DOHH2 (cell line): Measurements from ENCODE around the gene COL23A1.

Source experiments
- H3F3A ChIP-seq: fragments of 200-600 bp; sonication (generic), shearing (Covaris generic); 2 replicates; pipeline ENCODE4 v1.6.0; 2016; ENCODE audit warnings: antibody characterized with exemption, mild to moderate bottlenecking; ENCODE audit not compliant: control insufficient read depth, insufficient read depth
- H3K27ac ChIP-seq: fragments of 200-600 bp; sonication (generic); 2 replicates; pipeline ENCODE4 v1.5.1; 2014; ENCODE audit warnings: low read depth, mild to moderate bottlenecking, low read length, moderate library complexity
- H3K27me3 ChIP-seq: fragments of 200-600 bp; sonication (generic); 2 replicates; pipeline ENCODE4 v1.6.1; 2014; ENCODE audit warnings: mild to moderate bottlenecking, low read length, mixed read lengths; ENCODE audit not compliant: control insufficient read depth
- H3K36me3 ChIP-seq: fragments of 200-600 bp; sonication (generic); 2 replicates; pipeline ENCODE4 v1.6.1; 2014; ENCODE audit warnings: mild to moderate bottlenecking, low read length, moderate library complexity, mixed read lengths; ENCODE audit not compliant: control insufficient read depth
- H3K4me1 ChIP-seq: fragments of 200-600 bp; sonication (generic); 2 replicates; pipeline ENCODE4 v1.6.1; 2014; ENCODE audit warnings: mild to moderate bottlenecking, low read length, mixed read lengths; ENCODE audit not compliant: control insufficient read depth
- H3K4me2 ChIP-seq: fragments of 200-600 bp; sonication (generic); 2 replicates; pipeline ENCODE4 v1.6.0; 2014; ENCODE audit warnings: mild to moderate bottlenecking, low read length, moderate library complexity
- H3K4me3 ChIP-seq: fragments of 200-600 bp; sonication (generic); 2 replicates; pipeline ENCODE4 v1.5.1; 2014; ENCODE audit warnings: mild to moderate bottlenecking, low read length, mixed read lengths
- H3K79me2 ChIP-seq: fragments of 200-600 bp; sonication (generic); 2 replicates; pipeline ENCODE4 v1.6.1; 2014; ENCODE audit warnings: mild to moderate bottlenecking, low read length, mixed read lengths; ENCODE audit not compliant: control insufficient read depth
- H3K9me2 ChIP-seq: fragments of 200-600 bp; sonication (generic); replicated peaks from 2 replicates; pipeline ENCODE4 v1.6.1; 2014; ENCODE audit warnings: mild to moderate bottlenecking, low read length, mixed read lengths; ENCODE audit not compliant: control insufficient read depth
- H3K9me3 ChIP-seq: fragments of 200-600 bp; sonication (generic); 2 replicates; pipeline ENCODE4 v1.6.1; 2014; ENCODE audit warnings: antibody characterized with exemption, low read length, mixed read lengths; ENCODE audit not compliant: control insufficient read depth, insufficient read depth
- H4K20me1 ChIP-seq: fragments of 200-600 bp; sonication (generic); 2 replicates; pipeline ENCODE4 v1.6.0; 2014; ENCODE audit warnings: low read depth, mild to moderate bottlenecking, antibody characterized with exemption, low read length, moderate library complexity; ENCODE audit not compliant: control insufficient read depth, insufficient read depth
- EZH2phosphoT487 ChIP-seq: fragments of 200-600 bp; sonication (generic); IDR thresholded peaks from 2 replicates; pipeline ENCODE4 v1.6.1; 2017; ENCODE audit warnings: borderline replicate concordance, mild to moderate bottlenecking, antibody characterized with exemption, low read length, moderate library complexity, mixed read lengths
- TF ChIP-seq, protein P1 (sequence below): fragments of 200-600 bp; sonication (generic); IDR thresholded peaks from one replicate; pipeline ENCODE4 v1.5.1; 2014; ENCODE audit warnings: antibody characterized with exemption, mild to moderate bottlenecking, low read depth, low read length; ENCODE audit not compliant: poor library complexity, severe bottlenecking

COL23A1 gene

DNA sequence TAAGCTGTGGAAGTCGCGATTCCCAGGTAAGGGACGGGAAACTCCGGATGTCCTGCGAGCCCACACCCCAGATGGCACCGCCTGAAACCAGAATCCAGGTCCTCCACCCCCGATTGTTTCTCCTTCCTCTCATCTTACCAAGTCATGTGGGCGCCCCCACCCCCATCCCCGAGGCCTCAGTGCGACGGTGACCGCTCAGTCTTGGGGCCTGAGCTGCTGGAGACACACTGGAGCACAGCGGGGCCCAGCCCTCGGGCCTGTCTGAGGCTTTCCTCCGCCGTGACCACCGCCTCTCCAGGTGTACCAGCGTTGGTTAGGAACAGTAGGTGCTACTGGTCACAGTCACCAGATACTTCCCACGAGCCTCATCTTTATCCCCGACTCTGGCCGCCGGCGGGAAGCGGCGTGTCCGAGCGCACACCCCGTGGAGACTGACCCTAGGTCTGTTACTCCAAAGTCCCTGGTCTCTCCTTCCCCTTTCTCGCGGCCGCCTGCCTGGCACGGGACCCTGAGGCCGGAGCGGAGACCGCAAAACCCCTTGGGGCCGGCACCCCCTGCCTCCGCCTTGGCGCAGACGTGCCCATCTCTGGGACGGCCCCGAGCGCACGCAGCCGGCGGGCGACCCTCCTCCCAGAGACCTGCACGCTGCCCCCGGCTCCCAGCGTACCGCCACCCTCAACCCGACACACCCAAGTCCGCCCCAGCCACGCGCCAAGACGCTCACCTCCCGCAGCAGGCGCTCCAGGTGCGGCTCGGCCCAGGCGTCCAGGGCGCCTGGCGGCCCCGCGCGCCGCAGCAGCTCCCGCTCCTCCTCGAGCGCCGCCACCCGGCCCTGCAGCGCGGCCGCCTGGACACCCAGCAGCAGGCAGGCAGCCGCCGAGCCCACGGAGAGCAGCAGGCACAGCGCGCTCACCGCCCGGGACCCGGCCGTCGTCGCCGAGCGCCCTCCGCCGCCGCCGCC is 733 bp downstream of the COL23A1 start:
- no peak overlapping the region for H3K4me2 ChIP-seq
- no peak for TF ChIP-seq EZH2phosphoT487
- TF ChIP-seq, protein P1, sequence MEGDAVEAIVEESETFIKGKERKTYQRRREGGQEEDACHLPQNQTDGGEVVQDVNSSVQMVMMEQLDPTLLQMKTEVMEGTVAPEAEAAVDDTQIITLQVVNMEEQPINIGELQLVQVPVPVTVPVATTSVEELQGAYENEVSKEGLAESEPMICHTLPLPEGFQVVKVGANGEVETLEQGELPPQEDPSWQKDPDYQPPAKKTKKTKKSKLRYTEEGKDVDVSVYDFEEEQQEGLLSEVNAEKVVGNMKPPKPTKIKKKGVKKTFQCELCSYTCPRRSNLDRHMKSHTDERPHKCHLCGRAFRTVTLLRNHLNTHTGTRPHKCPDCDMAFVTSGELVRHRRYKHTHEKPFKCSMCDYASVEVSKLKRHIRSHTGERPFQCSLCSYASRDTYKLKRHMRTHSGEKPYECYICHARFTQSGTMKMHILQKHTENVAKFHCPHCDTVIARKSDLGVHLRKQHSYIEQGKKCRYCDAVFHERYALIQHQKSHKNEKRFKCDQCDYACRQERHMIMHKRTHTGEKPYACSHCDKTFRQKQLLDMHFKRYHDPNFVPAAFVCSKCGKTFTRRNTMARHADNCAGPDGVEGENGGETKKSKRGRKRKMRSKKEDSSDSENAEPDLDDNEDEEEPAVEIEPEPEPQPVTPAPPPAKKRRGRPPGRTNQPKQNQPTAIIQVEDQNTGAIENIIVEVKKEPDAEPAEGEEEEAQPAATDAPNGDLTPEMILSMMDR, result no peak

GRCh38 chr5:178588769-178589168 is 1.4 kb downstream of the COL23A1 start:
- H4K20me1 ChIP-seq, result no peaks in the 10 kb centered on the region
- no peaks in the 10 kb centered on the region for H3K79me2 ChIP-seq
- no peak overlapping the region for H3K4me2 ChIP-seq
- no peak overlapping the region for H3K27ac ChIP-seq
- H3K27me3 ChIP-seq, result no peaks in the 10 kb centered on the region
- H3K9me2 ChIP-seq, result no peaks in the 10 kb centered on the region
- no peak overlapping the region for H3K4me3 ChIP-seq
- TF ChIP-seq EZH2phosphoT487, result no peak
- TF ChIP-seq, protein P1, result no peak
- no peaks in the 10 kb centered on the region for H3K4me1 ChIP-seq
- H3K36me3 ChIP-seq, result no peaks in the 10 kb centered on the region
- H3F3A ChIP-seq, result no peaks in the 10 kb centered on the region
- peaks cover 4% of the 10 kb centered on the region; the same call in 1 of the 2 replicates for H3K9me3 ChIP-seq

More for the DNA sequence above, 733 bp downstream of the COL23A1 start:
- no peaks in the 10 kb centered on the region for H3K79me2 ChIP-seq
- H3K9me3 ChIP-seq, result peaks cover 6% of the 10 kb centered on the region; the same call in 1 of the 2 replicates
- H3K4me3 ChIP-seq, result no peak overlapping the region
- no peaks in the 10 kb centered on the region for H3K9me2 ChIP-seq
- no peaks in the 10 kb centered on the region for H4K20me1 ChIP-seq
- no peaks in the 10 kb centered on the region for H3K4me1 ChIP-seq
- H3F3A ChIP-seq, result no peaks in the 10 kb centered on the region
- no peaks in the 10 kb centered on the region for H3K27me3 ChIP-seq
- H3K27ac ChIP-seq, result no peak overlapping the region
- H3K36me3 ChIP-seq, result no peaks in the 10 kb centered on the region

DNA sequence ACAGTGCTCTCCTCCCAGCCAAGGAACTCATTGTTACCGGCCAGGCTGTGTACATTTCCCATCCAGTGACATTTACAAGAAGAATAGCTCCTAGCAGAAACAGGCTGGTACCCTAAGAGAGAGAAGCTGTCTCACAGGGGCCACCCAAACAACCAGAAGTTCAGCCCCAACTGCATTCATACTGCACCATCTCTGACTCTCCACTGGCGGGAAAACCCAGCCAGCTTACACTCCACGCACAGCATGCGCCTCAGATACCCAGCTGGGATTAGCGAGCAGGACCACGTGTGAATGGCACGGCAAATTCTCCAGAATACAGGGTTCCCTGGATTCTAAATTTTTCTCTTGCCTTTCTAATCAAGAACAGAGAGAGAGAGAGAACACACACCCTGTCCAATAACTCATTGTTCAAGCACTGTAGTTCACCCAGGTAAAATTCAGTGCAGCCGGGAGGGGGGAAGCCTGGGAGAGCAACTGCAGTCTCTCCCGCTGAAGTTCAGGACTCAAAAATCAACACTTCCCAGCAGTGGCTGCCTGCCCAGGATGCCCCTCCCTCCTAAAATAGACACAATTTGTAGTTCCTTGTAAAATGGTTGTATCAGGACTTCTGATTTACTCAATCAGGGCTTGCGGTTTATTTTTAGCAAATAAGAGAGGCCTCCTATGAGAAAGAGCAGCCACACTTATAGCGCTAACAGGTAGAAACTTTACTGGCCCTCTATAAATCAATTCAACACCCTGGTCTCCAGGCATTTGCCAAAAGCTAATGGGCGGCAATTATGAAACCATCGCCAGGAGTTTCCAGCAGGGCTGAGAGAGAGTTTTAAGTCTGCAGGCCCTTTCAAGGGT is 2.2 kb downstream of the COL23A1 start:
- no peaks in the 10 kb centered on the region for H3K4me1 ChIP-seq
- H3K27ac ChIP-seq, result no peak overlapping the region
- no peaks in the 10 kb centered on the region for H3K79me2 ChIP-seq
- H4K20me1 ChIP-seq, result no peaks in the 10 kb centered on the region
- H3K4me3 ChIP-seq, result no peak overlapping the region
- H3K9me2 ChIP-seq, result no peaks in the 10 kb centered on the region
- H3K9me3 ChIP-seq, result peaks cover 4% of the 10 kb centered on the region; the same call in 1 of the 2 replicates
- H3F3A ChIP-seq, result no peaks in the 10 kb centered on the region
- H3K4me2 ChIP-seq, result no peak overlapping the region
- no peaks in the 10 kb centered on the region for H3K27me3 ChIP-seq
- TF ChIP-seq, protein P1, result no peak
- no peak for TF ChIP-seq EZH2phosphoT487
- H3K36me3 ChIP-seq, result no peaks in the 10 kb centered on the region
